Adrenal gland (tissue), 5 donors: ENCODE data around the gene POLR3GL.

Source experiments
- CTCF ChIP-seq, 6 experiments: fragments of 450-650 bp in 4 of 6; fragments of 200-600 bp in 2 of 6; sonication (generic) in 1 of 6; IDR thresholded peaks; 1 replicate in 5 of 6; 2 replicates in 1 of 6; pipeline versions ENCODE4 v1.5.1 to v1.8.0; 2016 to 2021; ENCODE audit warnings: antibody characterized with exemption in 6 of 6, mild to moderate bottlenecking in 2 of 6, moderate library complexity in 1 of 6
- POLR2A ChIP-seq, 2 donors: fragments of 450-650 bp; IDR thresholded peaks; one replicate each; pipeline ENCODE4 v1.6.1; 2017; ENCODE audit warnings: antibody characterized with exemption in 2 of 2, mild to moderate bottlenecking in 2 of 2, moderate library complexity in 1 of 2
- donor health status: DM: no; HTN: no; CAD: no.

- TF ChIP-seq POLR2A (IDR thresholded peaks at IDR 0.05), result no peak
- TF ChIP-seq CTCF (IDR thresholded peaks at IDR 0.05), result no peak
Observed at GRCh38 chr1:145942871-145943270, 21.6 kb upstream of the POLR3GL start.
